GM19238 (cell line): Measurements from ENCODE around the gene SVIL.
"Not testable (repeated sequence)": the region's sequence is repeated elsewhere in the genome, so short reads cannot be mapped to it uniquely, and the experiment has no call there.

Source experiments
- DNase-seq: peaks from one replicate; pipeline ENCODE4 v3.0.0; 2011; ENCODE audit warnings: low spot score; ENCODE audit not compliant: insufficient read length

The SVIL gene

DNA sequence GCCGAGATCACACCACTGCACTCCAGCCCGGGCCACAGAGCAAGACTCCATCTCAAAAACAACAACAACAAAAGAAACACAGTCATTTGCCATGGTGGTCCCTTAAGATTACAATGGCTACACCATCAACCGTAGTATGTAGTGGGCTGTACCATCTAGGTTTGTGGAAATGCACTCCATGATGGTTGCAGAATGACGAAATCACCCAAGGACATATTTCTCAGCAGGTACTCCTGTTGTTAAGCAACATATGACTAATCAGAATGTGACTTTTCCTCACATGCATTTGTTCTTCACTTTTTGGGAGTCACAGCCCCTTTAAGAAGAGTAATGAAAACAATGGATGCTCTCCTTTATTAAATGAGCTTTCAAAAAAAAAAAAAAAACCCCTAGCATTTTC lies 11.0 kb downstream of the SVIL start:
- no peak for DNase-seq

DNA sequence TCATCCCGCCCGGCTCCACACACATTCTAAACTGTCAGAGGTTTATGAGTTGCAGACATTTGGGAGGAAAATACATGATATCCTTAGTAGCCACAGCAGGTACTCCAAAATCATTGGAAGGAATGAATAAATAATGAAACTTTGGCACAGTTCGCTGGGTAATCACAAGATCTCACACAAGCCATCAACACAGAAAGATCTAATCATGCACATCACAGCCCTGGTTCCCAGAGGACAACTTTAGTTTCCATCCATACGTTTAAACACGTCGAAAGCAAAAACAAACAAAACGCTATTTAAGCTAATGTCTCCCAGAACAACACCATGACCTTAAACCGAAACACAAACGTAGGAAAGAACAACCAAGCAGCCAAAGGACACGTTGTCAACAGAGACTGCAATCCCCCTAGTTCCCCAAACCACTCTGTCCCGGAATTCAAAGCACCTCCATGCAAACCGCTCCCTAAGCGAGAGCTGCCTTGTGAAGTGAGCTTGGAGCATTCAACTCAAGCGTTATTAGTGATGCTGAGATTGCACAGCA lies 12.3 kb downstream of the SVIL start:
- DNase-seq = no peak

DNA sequence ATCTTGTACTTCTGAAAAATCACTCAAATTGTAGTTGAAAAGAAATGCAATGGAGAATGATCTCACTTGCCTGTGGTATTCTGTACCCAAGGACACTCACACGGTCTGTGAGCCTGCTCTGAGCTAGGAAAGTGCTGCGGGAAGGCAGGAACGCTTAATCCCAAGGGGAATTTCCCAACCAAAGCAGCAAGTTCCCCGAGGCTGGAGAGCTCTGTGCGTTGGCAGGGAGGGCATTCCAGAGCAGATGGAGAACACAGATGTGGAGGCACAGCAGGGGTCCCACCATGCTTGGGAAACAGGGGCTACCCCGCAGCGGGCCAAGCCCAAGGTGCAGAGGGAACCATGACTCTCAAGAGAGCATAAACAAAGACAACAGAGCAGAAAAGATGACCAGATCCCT lies 13.6 kb downstream of the SVIL start:
- no peak for DNase-seq

DNA sequence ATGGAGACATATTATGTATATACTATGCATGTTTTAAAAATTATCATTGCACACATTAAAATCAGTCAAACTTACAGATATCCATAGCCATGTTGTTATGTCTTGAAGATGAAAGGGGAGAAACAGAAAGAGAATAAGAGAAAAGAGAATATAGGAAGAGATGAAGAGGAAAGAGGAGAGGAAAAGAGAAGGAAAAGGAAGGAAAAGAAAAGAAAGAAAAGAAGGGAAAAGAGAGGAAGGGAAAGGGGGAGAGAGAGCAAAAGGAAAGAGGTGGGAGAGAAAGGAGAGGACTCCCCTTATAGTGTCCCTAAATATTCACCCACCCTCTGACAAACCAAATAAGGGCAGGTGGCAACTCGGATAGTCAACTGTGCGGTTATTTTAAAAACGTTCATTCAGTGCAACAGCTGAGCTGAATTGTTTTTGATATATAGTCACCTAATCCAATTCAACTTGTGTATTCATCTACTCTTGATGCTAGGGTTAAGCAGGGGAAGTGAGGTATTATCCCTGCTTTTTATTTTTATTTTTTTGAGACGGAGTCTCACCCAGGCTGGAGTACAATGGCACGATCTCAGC lies 14.6 kb downstream of the SVIL start:
- DNase-seq = no peak

DNA sequence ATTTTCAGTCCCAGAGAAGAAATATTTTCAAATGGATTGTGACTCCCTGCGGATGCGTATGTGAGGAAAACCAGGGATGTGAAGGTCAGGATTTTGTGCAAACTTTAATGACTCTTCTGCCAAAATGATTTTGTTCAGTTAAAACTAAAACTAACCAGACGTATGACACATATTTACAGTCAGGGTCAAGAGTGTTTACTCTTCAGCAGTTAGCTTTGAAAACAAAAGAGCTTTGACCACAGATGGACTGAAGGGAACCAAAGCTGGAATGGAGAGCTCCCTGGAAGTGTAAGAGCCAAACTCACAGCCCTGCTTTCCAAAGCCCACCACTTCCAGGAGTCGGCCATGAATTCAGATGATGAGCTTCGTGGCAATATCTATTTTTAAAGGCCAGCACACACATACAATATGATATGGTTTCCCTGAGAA lies 15.5 kb downstream of the SVIL start:
- no peak for DNase-seq

DNA sequence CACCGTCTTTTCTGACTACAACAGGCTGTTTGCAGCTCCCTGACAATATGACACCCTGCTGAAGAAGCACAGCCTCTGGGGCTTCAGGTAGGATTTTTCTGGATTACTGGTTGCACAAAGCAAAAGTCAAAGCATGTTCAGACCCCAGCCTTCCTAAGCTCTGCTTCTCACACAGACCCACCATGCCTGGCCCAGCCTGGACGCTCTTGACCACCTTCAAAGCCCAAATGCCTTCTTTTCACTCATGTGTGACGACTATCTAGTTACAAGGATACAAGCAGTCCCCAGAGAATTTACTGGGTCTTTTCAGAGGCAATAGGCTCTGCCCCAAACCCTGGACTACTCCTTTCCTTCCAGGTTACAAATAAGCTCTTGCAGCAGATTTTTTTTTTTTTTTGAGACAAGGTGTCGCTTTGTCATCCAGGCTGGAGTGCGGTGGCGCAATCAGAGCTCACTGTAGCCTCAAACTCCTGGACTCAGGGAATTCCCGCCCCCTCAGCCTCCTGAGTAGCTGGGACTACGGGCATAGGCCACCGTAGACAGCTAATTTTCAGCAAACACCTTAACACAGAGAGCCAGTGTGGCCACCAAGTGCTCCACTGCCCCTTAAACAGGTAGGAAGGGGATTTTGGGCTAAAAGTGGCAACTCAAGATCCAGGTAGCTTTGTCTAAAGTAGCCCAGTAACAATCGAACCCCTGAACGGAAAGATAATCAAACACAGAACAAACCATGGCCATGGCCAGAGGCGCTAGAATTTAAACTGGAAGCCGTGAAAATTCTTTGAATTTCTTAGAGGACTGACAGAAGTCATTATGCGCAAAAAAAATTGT lies 16.2 kb downstream of the SVIL start:
- DNase-seq = no peak

DNA sequence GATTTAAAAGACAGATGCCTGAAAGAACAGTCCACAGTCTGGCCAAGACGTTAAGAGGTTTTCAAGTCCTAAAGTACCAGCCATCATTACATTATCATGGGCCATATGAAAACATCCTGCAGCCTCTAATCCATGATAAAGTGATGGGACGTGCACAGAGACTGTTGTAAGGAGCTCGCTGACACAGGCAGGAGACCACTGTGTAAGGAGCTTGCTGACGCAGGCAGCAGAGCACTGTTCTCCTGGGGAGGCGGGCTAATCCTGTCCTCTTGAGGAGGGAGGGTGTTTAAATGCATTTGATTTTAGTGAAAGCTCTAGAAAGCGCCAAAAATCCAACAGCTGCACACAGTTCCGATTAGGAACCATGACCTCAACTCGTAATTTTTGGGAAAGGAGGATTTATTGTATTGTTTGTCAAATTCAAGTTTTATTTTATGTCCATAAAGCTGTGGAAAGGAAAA lies 16.9 kb downstream of the SVIL start:
- DNase-seq = no peak

DNA sequence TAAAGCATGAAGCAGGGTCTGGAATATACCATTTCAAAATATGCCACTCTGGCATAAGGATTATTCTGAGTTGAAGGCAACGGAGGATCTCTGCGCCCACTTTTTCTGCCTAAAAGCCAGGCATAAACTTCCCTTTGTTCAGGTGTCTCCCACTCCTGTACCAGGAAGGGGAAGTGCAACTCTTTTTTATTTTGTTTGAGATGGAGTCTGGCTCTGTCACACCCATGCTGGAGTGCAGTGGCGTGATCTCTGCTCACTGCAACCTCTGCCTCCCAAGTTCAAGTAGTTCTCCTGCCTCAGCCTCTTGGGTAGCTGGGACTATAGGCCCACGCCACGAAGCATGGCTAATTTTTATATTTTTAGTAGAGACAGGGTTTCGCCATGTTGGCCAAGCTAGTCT lies 18.2 kb downstream of the SVIL start:
- no peak for DNase-seq

DNA sequence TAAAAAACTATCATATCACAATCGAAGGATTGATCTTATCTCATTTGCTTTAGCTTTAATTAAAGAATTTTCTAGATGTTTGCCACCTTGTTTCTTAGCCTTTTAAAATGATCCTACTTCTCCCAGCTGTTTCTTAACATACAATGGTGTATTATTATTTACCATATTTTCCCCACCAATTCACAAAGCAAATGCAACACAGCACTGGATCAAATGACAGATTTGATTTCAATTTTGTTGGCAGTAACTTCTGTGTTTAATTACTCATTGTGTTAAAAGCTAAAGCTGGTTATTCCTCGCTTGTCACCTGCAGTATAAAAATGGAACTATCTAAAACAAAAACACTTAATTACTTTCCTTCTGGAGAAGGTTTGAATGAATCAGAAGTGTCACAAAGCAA lies 19.6 kb downstream of the SVIL start:
- no peak for DNase-seq

DNA sequence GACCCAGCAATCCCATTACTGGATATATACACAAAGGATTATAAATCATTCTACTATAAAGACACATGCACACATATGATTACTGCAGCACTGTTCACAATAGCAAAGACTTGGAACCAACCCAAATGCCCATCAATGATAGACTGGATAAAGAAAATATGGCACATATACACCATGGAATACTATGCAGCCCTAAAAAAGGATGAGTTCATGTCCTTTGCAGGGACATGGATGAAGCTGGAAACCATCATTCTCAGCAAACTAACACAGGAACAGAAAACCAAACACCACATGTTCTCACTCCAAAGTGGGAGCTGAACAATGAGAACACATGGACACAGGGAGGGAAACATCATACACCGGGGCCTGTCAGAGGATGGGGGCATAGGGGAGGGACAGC lies 20.5 kb downstream of the SVIL start:
- DNase-seq = not testable (repeated sequence)

DNA sequence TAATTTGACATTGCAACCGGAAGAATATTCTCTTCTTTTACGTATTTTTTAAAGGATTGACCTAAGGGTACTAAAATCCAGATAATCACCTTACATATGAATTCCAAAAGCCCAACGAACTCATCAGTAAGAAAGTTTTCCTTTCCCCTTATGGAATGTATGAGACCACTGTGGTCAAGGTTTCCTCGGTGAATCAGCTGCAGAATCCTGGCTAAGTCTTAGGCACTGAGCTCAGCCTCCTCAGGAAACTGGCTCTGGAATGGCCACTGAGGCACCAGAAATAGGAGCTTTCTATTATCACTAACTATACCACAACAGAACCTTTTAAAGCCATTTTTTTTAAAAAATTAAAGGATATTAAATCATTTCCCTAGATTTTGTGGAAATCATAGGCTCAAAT lies 21.0 kb downstream of the SVIL start:
- no peak for DNase-seq

DNA sequence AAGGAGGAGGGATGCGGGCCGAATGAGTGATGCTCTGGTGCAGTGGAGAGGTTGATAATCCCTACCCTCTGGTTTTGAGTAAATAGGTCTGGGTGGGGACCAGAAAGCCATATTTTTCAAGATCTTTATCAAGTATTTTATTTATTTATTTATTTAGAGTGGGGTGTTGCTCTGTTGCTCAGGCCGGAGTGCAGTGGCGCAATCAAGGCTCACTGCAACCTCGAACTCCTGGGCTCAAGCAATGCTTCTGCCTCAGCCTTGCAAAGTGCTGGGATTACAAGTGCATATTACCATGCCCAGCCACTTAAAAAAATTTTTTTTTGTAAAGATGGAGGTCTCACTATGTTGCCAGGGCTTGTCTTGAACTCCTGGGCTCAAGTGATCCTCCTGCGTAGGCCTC lies 21.6 kb downstream of the SVIL start:
- DNase-seq = no peak

DNA sequence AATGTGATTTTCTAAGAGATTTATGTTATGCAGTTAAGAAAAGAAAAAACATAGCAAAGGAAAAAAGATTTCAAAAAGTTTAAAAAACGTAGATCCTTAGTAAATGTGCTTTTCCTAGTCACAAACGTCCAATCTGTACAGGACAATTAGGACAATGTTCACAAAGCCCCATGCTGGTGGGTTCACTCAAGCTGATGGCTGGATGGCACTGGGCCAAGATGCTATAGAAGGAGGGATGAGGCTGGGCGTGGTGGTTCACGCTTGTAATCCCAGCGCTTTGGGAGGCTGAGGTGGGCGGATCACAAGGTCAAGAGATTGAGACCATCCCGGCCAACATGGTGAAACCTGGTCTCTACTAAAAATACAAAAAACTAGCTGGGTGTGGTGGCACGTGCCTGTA lies 22.1 kb downstream of the SVIL start:
- no peak for DNase-seq

DNA sequence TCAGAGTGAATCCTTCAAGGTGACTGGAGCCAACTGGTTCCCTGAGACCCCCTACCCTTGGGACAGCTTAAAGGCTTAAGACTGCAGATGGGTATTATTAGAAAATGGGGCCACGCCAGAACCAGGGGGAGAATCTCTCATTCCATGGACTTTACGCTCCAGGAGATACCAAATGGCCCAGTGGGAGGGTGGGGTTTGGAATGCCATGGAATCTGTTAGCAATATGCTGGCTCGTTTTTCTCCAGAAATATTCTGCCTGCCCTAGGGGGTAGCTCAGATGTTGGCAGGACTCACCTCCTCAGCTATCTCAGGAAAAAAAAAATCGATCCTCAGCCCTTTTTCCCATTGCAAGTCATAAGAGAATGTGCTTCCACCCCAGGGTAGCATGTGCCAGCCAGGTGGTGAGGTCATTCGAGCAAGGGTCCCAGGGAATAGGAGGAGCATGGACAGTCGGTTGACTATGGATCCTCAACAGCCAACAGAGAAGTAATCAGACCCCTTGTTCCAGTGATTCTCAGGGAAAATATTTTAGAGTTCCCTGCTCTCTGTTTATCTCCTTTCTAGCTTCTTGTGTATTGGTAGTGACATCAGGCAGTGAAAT lies 22.9 kb downstream of the SVIL start:
- no peak for DNase-seq

DNA sequence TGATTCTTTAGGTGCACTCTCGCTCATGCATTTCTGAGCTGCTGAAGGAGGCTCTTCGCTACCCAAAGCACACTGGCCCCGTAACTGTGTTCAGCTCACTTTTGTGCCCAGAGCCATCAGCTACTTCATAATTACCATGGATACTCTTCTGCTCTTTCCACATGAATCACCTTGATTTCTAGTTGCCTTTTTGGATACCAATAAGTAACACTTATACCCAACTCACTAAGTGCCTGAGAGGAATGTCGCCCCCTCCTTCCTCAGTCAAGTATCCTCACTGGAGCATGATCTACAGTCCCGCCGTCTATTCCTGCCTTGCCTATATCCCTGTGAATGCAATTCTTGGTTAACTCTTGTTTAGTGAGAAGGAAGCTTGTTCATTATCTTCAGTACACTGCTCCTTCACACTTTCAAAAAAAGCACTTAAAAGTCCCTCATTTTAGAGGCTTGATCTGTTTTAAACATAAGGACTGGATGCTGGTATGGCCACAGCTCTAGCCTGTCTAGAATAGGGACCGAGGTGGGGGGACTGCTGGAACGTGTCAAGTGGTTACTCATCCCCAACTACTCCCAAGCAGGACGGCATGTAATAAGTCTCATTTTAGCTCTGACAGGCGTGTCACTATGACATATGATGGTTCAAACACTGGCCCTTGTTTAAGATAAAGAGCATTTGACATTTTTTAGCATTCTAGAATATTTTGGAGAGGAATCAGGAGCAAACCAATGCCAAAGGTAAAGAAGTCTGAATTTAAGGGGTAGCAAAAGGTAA lies 23.7 kb downstream of the SVIL start:
- no peak for DNase-seq

DNA sequence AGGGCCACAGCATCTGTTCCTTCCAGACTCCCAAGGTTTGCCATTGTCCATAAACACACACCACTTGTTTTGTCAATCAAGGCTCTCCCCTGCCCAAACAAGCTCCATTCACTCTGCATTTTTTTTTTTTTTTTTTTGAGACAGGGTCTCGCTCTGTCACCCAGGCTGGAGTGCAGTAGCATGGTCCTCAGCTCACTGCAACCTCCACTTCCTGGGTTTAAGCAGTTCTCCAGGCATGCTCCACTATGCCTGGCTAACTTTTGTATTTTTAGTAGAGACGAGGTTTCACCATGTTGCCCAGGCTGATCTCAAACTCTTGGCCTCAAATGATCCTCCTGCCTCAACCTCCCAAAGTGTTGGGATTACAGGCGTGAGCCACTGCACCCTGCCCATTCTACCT lies 24.4 kb downstream of the SVIL start:
- not testable (repeated sequence) for DNase-seq

DNA sequence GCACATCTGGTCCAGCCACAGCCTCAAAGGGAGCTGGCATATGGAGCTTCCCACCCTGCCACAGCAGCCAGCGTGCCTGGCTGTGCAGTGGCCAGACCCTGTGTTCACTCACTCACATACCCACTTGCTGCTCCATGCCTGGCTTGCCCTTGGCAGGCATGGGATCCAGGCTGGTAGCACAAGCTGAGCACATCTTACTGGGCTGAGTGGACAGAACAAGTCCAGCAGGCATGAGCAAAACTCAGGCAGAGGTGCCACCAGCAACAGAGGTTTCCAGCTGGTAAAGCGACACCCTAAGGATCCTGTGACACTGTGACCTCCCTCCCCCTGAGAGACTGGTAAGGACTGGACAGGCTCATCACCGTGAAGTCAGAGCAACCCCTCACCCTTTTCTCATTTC lies 25.1 kb downstream of the SVIL start:
- no peak for DNase-seq

DNA sequence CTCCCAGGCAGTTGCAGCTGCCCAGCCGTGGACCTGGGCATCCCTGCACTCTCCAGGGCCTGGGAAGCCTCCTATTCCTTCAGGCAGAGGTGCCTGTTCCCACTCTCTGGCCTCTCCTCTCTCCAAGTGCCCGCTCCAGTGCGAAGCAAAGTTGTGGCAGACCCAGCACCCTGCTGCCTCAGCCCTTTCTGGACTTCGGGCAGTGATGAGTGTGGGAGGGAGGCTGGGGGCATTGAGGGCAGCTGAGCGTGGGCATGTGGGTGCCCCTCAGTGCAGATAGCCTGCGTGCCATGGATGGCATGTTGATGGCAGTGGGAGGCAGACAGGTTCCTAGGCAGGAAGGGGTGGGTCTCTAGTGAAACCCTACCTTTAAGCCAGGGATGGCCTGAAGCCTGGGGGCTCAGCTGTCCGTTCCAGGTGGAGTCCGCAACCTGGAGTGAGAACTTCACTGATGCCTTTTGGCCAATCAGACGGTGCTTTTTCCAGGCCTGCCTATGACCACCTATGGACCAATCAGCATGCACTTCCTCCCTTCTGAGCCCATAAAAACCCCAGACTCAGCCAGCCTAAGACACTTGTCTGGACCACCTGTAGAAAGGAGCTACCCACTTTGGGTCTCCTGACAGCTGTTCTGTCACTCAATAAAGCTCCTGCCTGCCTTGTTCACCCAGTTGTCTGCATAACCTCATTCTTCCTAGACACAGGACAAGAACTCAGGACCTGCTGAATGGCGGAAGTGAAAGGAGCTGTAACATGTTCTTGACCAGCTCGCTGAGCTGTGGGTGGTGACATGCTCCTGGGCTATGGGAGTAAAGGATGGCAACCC lies 26.1 kb downstream of the SVIL start:
- no peak for DNase-seq

DNA sequence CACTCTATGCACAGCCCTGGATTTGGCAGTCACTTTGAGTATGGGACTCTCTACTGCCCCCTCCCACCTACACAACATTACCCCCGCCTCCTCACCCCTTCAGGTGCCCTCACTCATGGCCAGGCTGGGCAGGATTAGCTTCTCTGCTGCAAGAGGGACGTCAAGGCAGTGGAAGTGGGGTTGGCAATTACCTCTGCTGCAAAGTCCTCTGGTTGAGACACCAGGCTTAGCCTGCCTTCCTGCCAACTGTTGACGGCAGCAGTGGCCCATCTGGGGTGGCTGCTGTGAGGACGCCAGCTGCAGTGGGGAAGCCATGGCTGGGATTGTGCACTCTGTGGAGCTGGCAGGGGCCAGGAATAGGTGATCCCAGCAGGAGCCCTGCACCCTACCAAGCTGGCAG lies 26.7 kb downstream of the SVIL start:
- no peak for DNase-seq

DNA sequence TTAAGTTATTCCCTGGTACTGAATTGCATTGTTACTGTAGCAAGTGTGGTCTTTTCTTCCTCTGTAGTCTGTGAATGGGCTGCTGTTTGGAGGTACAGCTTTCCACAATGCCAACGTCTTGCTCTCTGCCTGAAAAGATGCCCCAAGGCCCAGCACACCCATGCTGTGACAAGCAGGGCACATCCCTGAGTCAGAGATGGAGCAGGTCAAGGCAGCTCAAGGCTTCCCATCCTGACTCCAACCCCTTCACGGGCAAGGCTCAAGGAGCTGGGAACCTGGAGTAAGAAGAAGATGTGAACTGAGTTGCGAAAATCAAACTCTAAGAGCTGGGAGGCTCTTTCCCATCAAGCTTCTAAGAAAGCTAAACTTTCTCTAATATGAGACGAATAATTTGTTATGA lies 27.2 kb downstream of the SVIL start:
- DNase-seq = no peak

DNA sequence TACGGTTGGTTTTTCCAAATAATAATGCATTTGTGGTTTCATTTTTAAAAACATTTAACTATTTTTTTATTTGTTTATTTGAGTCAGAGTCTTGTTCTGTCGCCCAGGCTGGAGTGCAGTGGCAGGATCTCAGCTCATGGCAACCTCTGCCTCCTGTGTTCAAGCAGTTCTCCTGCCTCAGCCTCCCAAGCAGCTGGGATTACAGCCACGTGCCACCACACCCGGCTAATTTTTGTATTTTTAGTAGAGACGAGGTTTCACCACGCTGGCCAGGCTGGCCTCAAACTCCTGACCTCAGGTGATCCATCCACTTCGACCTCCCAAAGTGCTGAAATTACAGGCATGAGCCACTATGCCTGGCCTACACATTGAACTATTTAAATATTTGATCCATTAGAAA lies 28.1 kb downstream of the SVIL start:
- DNase-seq = not testable (repeated sequence)
